DND-41 (cell line): ENCODE measurements around the gene ST3GAL4.

ENCODE experiments used
- CTCF ChIP-seq: IDR thresholded peaks from 2 replicates; pipeline ENCODE4 v1.5.1; 2012; ENCODE audit warnings: borderline replicate concordance, low read length, moderate library complexity, mild to moderate bottlenecking; ENCODE audit not compliant: poor library complexity, severe bottlenecking; ENCODE audit errors: extremely low read depth
- EZH2 ChIP-seq: IDR thresholded peaks from 3 replicates; pipeline ENCODE4 v1.6.1; 2012; ENCODE audit warnings: borderline replicate concordance, low read depth, mild to moderate bottlenecking, moderate library complexity, low read length, inconsistent platforms; ENCODE audit not compliant: severe bottlenecking

GRCh38 chr11:126423743-126424142 lies 68.3 kb downstream of the ST3GAL4 start:
- TF ChIP-seq CTCF (no peak), EZH2 (no peak)
